ENCODE data around the gene DIO3.

Gene DIO3

GRCh38 chr14:101561145-101561896 lies at the start of gene DIO3:
Gene DIO3 (plus strand): TSS chr14:101561495.
- DNase-seq (ENCODE audit: low read depth, low spot score): no peak
- Histone ChIP-seq H3K36me3 (ENCODE audit: control insufficient read depth, insufficient read depth, low read length) (no peaks in the 10 kb centered on the region), H3K4me3 (ENCODE audit: low read length) (peak within 1 kb of the TSS; percentile 34; the same call in 1 of the 2 replicates), H3K27ac (ENCODE audit: low read length) (no peak within 1 kb of the TSS), H3K4me1 (ENCODE audit: control insufficient read depth, insufficient read depth, low read length) (peaks cover 3% of the 10 kb centered on the region; the same call in 1 of the 2 replicates), H3K9me3 (ENCODE audit: control insufficient read depth, insufficient read depth, low read length) (no peaks in the 10 kb centered on the region), H3K27me3 (ENCODE audit: control insufficient read depth, insufficient read depth, low read length) (peaks cover 75% of the 10 kb centered on the region)
- no CpG with 5 or more reads among the region's 73 CpGs for WGBS (ENCODE audit: insufficient coverage, insufficient read length)

GRCh38 chr14:101511620-101512375 lies 49.5 kb upstream of the DIO3 start:
- H3K4me1 ChIP-seq (ENCODE audit: control insufficient read depth, insufficient read depth, low read length): no peaks in the 10 kb centered on the region
- no peaks in the 10 kb centered on the region for H3K9me3 ChIP-seq (ENCODE audit: control insufficient read depth, insufficient read depth, low read length)
- no peak overlapping the region for H3K4me3 ChIP-seq (ENCODE audit: low read length)
- H3K27me3 ChIP-seq (ENCODE audit: control insufficient read depth, insufficient read depth, low read length): no peaks in the 10 kb centered on the region
- no CpG with 5 or more reads among the region's 20 CpGs for WGBS (ENCODE audit: insufficient coverage, insufficient read length)
- DNase-seq (ENCODE audit: low read depth, low spot score): no peak
- no peaks in the 10 kb centered on the region for H3K36me3 ChIP-seq (ENCODE audit: control insufficient read depth, insufficient read depth, low read length)
- H3K27ac ChIP-seq (ENCODE audit: low read length): no peak overlapping the region

GRCh38 chr14:101512376-101512695 lies 49.0 kb upstream of the DIO3 start:
- H3K4me1 ChIP-seq (ENCODE audit: control insufficient read depth, insufficient read depth, low read length): no peaks in the 10 kb centered on the region

GRCh38 chr14:101514136-101514535 lies 47.2 kb upstream of the DIO3 start:
- Histone ChIP-seq H3K4me1 (ENCODE audit: control insufficient read depth, insufficient read depth, low read length) (no peaks in the 10 kb centered on the region), H3K9me3 (ENCODE audit: control insufficient read depth, insufficient read depth, low read length) (no peaks in the 10 kb centered on the region), H3K4me3 (ENCODE audit: low read length) (no peak overlapping the region), H3K36me3 (ENCODE audit: control insufficient read depth, insufficient read depth, low read length) (no peaks in the 10 kb centered on the region), H3K27ac (ENCODE audit: low read length) (no peak overlapping the region), H3K27me3 (ENCODE audit: control insufficient read depth, insufficient read depth, low read length) (no peaks in the 10 kb centered on the region)
- no peak for DNase-seq (ENCODE audit: low read depth, low spot score)
- no CpG with 5 or more reads among the region's 5 CpGs for WGBS (ENCODE audit: insufficient coverage, insufficient read length)

More at GRCh38 chr14:101512376-101512695, 49.0 kb upstream of the DIO3 start:
- no peak for DNase-seq (ENCODE audit: low read depth, low spot score)
- WGBS (ENCODE audit: insufficient coverage, insufficient read length): no CpG with 5 or more reads among the region's 9 CpGs
- no peak overlapping the region for H3K4me3 ChIP-seq (ENCODE audit: low read length)
- H3K27me3 ChIP-seq (ENCODE audit: control insufficient read depth, insufficient read depth, low read length): no peaks in the 10 kb centered on the region
- no peaks in the 10 kb centered on the region for H3K9me3 ChIP-seq (ENCODE audit: control insufficient read depth, insufficient read depth, low read length)
- no peak overlapping the region for H3K27ac ChIP-seq (ENCODE audit: low read length)
- no peaks in the 10 kb centered on the region for H3K36me3 ChIP-seq (ENCODE audit: control insufficient read depth, insufficient read depth, low read length)

GRCh38 chr14:101516401-101516800 lies 44.9 kb upstream of the DIO3 start:
- DNase-seq (ENCODE audit: low read depth, low spot score): no peak
- H3K36me3 ChIP-seq (ENCODE audit: control insufficient read depth, insufficient read depth, low read length): no peaks in the 10 kb centered on the region
- H3K4me3 ChIP-seq (ENCODE audit: low read length): no peak overlapping the region
- H3K9me3 ChIP-seq (ENCODE audit: control insufficient read depth, insufficient read depth, low read length): no peaks in the 10 kb centered on the region
- no CpG with 5 or more reads among the region's 9 CpGs for WGBS (ENCODE audit: insufficient coverage, insufficient read length)
- H3K27me3 ChIP-seq (ENCODE audit: control insufficient read depth, insufficient read depth, low read length): no peaks in the 10 kb centered on the region
- no peaks in the 10 kb centered on the region; the same call in 1 of the 2 replicates for H3K4me1 ChIP-seq (ENCODE audit: control insufficient read depth, insufficient read depth, low read length)
- no peak overlapping the region for H3K27ac ChIP-seq (ENCODE audit: low read length)

- Histone ChIP-seq H3K27ac (ENCODE audit: low read length) (no peak overlapping the region), H3K27me3 (ENCODE audit: control insufficient read depth, insufficient read depth, low read length) (no peaks in the 10 kb centered on the region), H3K4me1 (ENCODE audit: control insufficient read depth, insufficient read depth, low read length) (no peaks in the 10 kb centered on the region; the same call in 1 of the 2 replicates), H3K9me3 (ENCODE audit: control insufficient read depth, insufficient read depth, low read length) (no peaks in the 10 kb centered on the region), H3K4me3 (ENCODE audit: low read length) (no peak overlapping the region), H3K36me3 (ENCODE audit: control insufficient read depth, insufficient read depth, low read length) (no peaks in the 10 kb centered on the region)
- no peak for DNase-seq (ENCODE audit: low read depth, low spot score)
- WGBS (ENCODE audit: insufficient coverage, insufficient read length): no CpG with 5 or more reads among the region's 28 CpGs
These were observed 42.5 kb upstream of the DIO3 start for GRCh38 chr14:101518611-101519473.

GRCh38 chr14:101520621-101521472 lies 40.4 kb upstream of the DIO3 start:
- no CpG with 5 or more reads among the region's 30 CpGs for WGBS (ENCODE audit: insufficient coverage, insufficient read length)
- H3K27me3 ChIP-seq (ENCODE audit: control insufficient read depth, insufficient read depth, low read length): no peaks in the 10 kb centered on the region
- no peaks in the 10 kb centered on the region for H3K9me3 ChIP-seq (ENCODE audit: control insufficient read depth, insufficient read depth, low read length)
- no peak overlapping the region for H3K27ac ChIP-seq (ENCODE audit: low read length)
- H3K36me3 ChIP-seq (ENCODE audit: control insufficient read depth, insufficient read depth, low read length): no peaks in the 10 kb centered on the region
- no peaks in the 10 kb centered on the region; the same call in 1 of the 2 replicates for H3K4me1 ChIP-seq (ENCODE audit: control insufficient read depth, insufficient read depth, low read length)
- H3K4me3 ChIP-seq (ENCODE audit: low read length): no peak overlapping the region; the same call in 1 of the 2 replicates
- no peak for DNase-seq (ENCODE audit: low read depth, low spot score)

GRCh38 chr14:101521473-101521915 lies 39.8 kb upstream of the DIO3 start:
- no peaks in the 10 kb centered on the region for H3K9me3 ChIP-seq (ENCODE audit: control insufficient read depth, insufficient read depth, low read length)
- WGBS (ENCODE audit: insufficient coverage, insufficient read length): no CpG with 5 or more reads among the region's 17 CpGs
- DNase-seq (ENCODE audit: low read depth, low spot score): no peak
- H3K36me3 ChIP-seq (ENCODE audit: control insufficient read depth, insufficient read depth, low read length): no peaks in the 10 kb centered on the region
- H3K27me3 ChIP-seq (ENCODE audit: control insufficient read depth, insufficient read depth, low read length): no peaks in the 10 kb centered on the region
- no peak overlapping the region for H3K4me3 ChIP-seq (ENCODE audit: low read length)
- H3K4me1 ChIP-seq (ENCODE audit: control insufficient read depth, insufficient read depth, low read length): no peaks in the 10 kb centered on the region; the same call in 1 of the 2 replicates
- no peak overlapping the region for H3K27ac ChIP-seq (ENCODE audit: low read length)

- no peaks in the 10 kb centered on the region for H3K27me3 ChIP-seq (ENCODE audit: control insufficient read depth, insufficient read depth, low read length)
- H3K9me3 ChIP-seq (ENCODE audit: control insufficient read depth, insufficient read depth, low read length): no peaks in the 10 kb centered on the region
- no CpG with 5 or more reads among the region's 8 CpGs for WGBS (ENCODE audit: insufficient coverage, insufficient read length)
- no peak overlapping the region for H3K4me3 ChIP-seq (ENCODE audit: low read length)
- H3K36me3 ChIP-seq (ENCODE audit: control insufficient read depth, insufficient read depth, low read length): no peaks in the 10 kb centered on the region
- DNase-seq (ENCODE audit: low read depth, low spot score): no peak
- no peak overlapping the region for H3K27ac ChIP-seq (ENCODE audit: low read length)
- no peaks in the 10 kb centered on the region; the same call in 1 of the 2 replicates for H3K4me1 ChIP-seq (ENCODE audit: control insufficient read depth, insufficient read depth, low read length)
These were observed 39.3 kb upstream of the DIO3 start for GRCh38 chr14:101521978-101522377.
